ENCODE results near the gene UGT1A9.

GRCh38 chr2:233691443-233692433 is 20.0 kb downstream of the UGT1A9 start:
- TF ChIP-seq RAD21 (IDR thresholded peaks at IDR 0.05; ENCODE audit: low read length) (no peak), TCF12 (IDR thresholded peaks at IDR 0.05) (no peak), REST (IDR thresholded peaks at IDR 0.05; ENCODE audit: low read depth, low read length) (no peak)
